Naive thymus-derived CD4-positive, alpha-beta T cell (primary cell): ENCODE measurements around the gene WFDC10B. TPM values are rescaled to one million over a fixed set of nuclear protein-coding genes. Genes with fewer than 3 reads are reported as not detected.

ENCODE experiments used
- ATAC-seq: fragments of 150-1000 bp; cut with Tn5 transposase; 2 replicates; pipeline ENCODE4 v1.10.0; 2021; ENCODE audit warnings: mild to moderate bottlenecking, moderate library complexity
- CTCF ChIA-PET: fragments of 350-600 bp; sonication (Branson Sonifier 250); formaldehyde crosslinking; loops from one replicate; lab custom pipeline; 2021; ENCODE audit warnings: antibody characterized with exemption; lab: Charles Lee
- POLR2A ChIA-PET: fragments of 350-600 bp; sonication (Branson Sonifier 250); formaldehyde crosslinking; loops from one replicate; lab custom pipeline; 2021; ENCODE audit warnings: antibody characterized with exemption, inconsistent platforms; lab: Charles Lee
- DNase-seq, 9 donors: peaks; one replicate each; pipeline versions ENCODE4 v3.0.0 to v3.0.0-alpha.2; 2020 to 2022; ENCODE audit warnings: mixed read lengths in 1 of 9
- H3K27ac ChIP-seq: one replicate; pipeline ENCODE4 v1.7.0; 2013; ENCODE audit warnings: mild to moderate bottlenecking, low read depth, low read length, moderate library complexity
- H3K27me3 ChIP-seq, 2 donors: one replicate each; pipeline ENCODE4 v1.7.0; 2013; ENCODE audit warnings: low read length in 2 of 2, mild to moderate bottlenecking in 2 of 2, moderate library complexity in 2 of 2; ENCODE audit not compliant: control insufficient read depth in 2 of 2, insufficient read depth in 2 of 2
- H3K36me3 ChIP-seq, 3 experiments: 1 replicate in 2 of 3; 2 replicates in 1 of 3; pipeline ENCODE4 v1.7.0; 2013; ENCODE audit warnings: low read length in 3 of 3, mild to moderate bottlenecking in 3 of 3, moderate library complexity in 1 of 3; ENCODE audit not compliant: insufficient read depth in 3 of 3, control insufficient read depth in 2 of 3
- H3K4me1 ChIP-seq, 2 donors: one replicate each; pipeline ENCODE4 v1.7.0; 2013; ENCODE audit warnings: low read length in 2 of 2, mild to moderate bottlenecking in 2 of 2, moderate library complexity in 1 of 2; ENCODE audit not compliant: control insufficient read depth in 2 of 2, insufficient read depth in 2 of 2
- H3K4me3 ChIP-seq: 2 replicates; pipeline ENCODE4 v1.7.0; 2013; ENCODE audit warnings: mild to moderate bottlenecking, low read length
- H3K9me3 ChIP-seq, 3 experiments: 1 replicate in 2 of 3; 2 replicates in 1 of 3; pipeline ENCODE4 v1.7.0; 2013; ENCODE audit warnings: low read length in 3 of 3; ENCODE audit not compliant: control insufficient read depth in 2 of 3
- H3K27ac Mint-ChIP-seq, 9 donors: one replicate each; pipeline ENCODE4 v1.8.0; 2020 to 2022; ENCODE audit warnings: mixed read lengths in 9 of 9, mild to moderate bottlenecking in 8 of 9, moderate library complexity in 5 of 9, inconsistent platforms in 2 of 9
- H3K27me3 Mint-ChIP-seq, 5 donors: one replicate each; pipeline ENCODE4 v1.8.0; 2021 to 2022; ENCODE audit warnings: mixed read lengths in 5 of 5, mild to moderate bottlenecking in 1 of 5
- H3K36me3 Mint-ChIP-seq, 5 donors: one replicate each; pipeline ENCODE4 v1.8.0; 2020 to 2022; ENCODE audit warnings: mixed read lengths in 5 of 5, mild to moderate bottlenecking in 3 of 5, inconsistent platforms in 1 of 5
- H3K4me1 Mint-ChIP-seq, 7 donors: one replicate each; pipeline ENCODE4 v1.8.0; 2020 to 2022; ENCODE audit warnings: mixed read lengths in 7 of 7, mild to moderate bottlenecking in 3 of 7, inconsistent platforms in 1 of 7
- H3K4me3 Mint-ChIP-seq, 10 donors: one replicate each; pipeline ENCODE4 v1.8.0; 2020 to 2022; ENCODE audit warnings: mild to moderate bottlenecking in 10 of 10, mixed read lengths in 10 of 10, moderate library complexity in 6 of 10, inconsistent platforms in 2 of 10
- H3K9me3 Mint-ChIP-seq, 11 donors: one replicate each; pipeline ENCODE4 v1.8.0; 2020 to 2022; ENCODE audit warnings: mixed read lengths in 11 of 11, mild to moderate bottlenecking in 4 of 11, inconsistent platforms in 1 of 11, moderate library complexity in 1 of 11
- intact Hi-C, 2 donors: fragments of 100-400 bp; cut with micrococcal nuclease; formaldehyde crosslinking; loops; one replicate each; pipeline ENCODE4 v1.15.1; 2023
- polyA plus RNA-seq, 2 donors: library from polyadenylated mRNA; unstranded; fragments of 300-500 nt; fragmentation: Illumina TruSeq; gene quantifications; one replicate each; pipeline ENCODE4 v1.2.3, GENCODE V29; 2021
- total RNA-seq, 6 experiments: library from RNA in 5 of 6; stranded (reverse) in 5 of 6; gene quantifications; 1 replicate in 5 of 6; 2 replicates in 1 of 6; pipeline ENCODE4 v1.2.3 and lab custom pipeline; 2021 to 2026

WFDC10B gene
- not detected for total RNA-seq
- polyA plus RNA-seq: not detected
- not detected for total RNA-seq (lab: John Stamatoyannopoulos, UW)

DNA sequence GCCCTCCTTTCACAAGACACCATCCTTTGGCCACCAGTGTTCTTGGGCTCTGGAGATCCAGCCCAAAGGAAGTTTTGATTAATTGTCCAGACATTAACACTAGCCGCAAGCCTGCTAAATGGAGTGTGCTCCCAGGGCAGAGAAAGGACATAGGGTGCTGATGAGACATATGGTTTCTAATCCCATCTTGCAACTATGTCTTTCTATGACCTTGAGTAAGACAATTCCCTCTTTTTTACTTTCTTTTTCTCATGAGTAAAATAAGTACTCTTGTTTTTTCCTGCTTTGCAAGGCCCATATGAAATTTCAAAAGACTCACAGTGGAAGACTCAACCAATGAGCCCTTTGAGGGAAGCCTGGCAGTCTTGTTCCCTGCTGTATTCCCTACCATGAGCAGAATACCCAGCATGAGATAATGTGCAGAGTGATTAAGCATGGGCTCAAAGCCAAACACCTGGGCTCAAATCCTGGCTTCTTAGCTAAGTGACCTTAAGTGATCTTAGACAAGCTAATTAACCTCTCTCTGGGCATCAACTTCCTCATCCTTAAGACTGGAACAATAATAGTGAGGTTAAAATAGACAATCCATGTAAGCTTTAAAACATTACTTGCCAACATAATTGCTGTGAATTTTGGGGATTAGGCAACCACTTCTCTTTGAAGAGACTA is at the start of gene WFDC10B:
WFDC10B (minus strand) TSS at position 51 of the 669 bp plus-strand sequence. CDS start 19,027 bp downstream, outside the sequence.
- H3K9me3 ChIP-seq: no peaks in the 10 kb centered on the region
- no peaks in the 10 kb centered on the region for H3K4me1 Mint-ChIP-seq
- peaks cover 0 to 5% (median 0%) of the 10 kb centered on the region in 11 donors for H3K9me3 Mint-ChIP-seq
- H3K36me3 ChIP-seq: no peaks in the 10 kb centered on the region
- ATAC-seq: no peak
- CTCF ChIA-PET: interaction anchor here (1.3 kb wide), 1 partner anchor 66 kb away, joined by 3 read pairs; no protein-coding TSS in a partner anchor
- intact Hi-C loops: no loop called here
- peaks cover 29 to 48% (median 41%) of the 10 kb centered on the region in 5 donors for H3K27me3 Mint-ChIP-seq
- POLR2A ChIA-PET: no interaction called here
- no peak within 1 kb of the TSS for H3K4me3 ChIP-seq
- H3K27ac ChIP-seq: no peak within 1 kb of the TSS
- no peaks in the 10 kb centered on the region for H3K27me3 ChIP-seq
- no peak within 1 kb of the TSS for H3K4me3 Mint-ChIP-seq
- DNase-seq: no peak
- no peaks in the 10 kb centered on the region for H3K4me1 ChIP-seq
- no peak within 1 kb of the TSS for H3K27ac Mint-ChIP-seq
- no peaks in the 10 kb centered on the region for H3K36me3 Mint-ChIP-seq

DNA sequence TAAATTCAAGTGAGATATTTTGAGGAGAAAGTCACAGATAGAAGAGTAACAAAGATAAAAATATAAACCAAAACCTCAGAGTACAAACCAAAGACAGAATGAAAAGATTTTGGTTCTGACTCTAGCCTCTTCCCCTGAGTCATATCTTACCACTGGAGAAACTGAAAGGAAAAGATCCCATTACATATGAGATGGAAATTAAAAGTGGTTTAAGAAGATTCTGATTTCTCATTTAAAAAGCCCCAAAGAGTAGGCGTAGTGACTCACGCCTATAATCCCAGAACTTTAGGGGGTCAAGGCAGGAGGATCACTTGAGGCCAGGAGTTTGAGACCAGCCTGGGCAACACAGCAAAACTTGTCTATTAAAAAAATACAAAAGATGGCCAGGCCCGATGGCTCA is 47.9 kb upstream of the WFDC10B start:
- H3K36me3 ChIP-seq: no peaks in the 10 kb centered on the region
- H3K4me3 Mint-ChIP-seq: no peak overlapping the region
- H3K4me1 Mint-ChIP-seq: peaks cover 0 to 6% (median 0%) of the 10 kb centered on the region in 7 donors
- ChIA-PET CTCF (no interaction called here), POLR2A (no interaction called here)
- no peak overlapping the region for H3K27ac Mint-ChIP-seq
- no peaks in the 10 kb centered on the region for H3K4me1 ChIP-seq
- ATAC-seq: no peak
- H3K27ac ChIP-seq: no peak overlapping the region
- H3K27me3 Mint-ChIP-seq: peaks cover 5 to 30% (median 21%) of the 10 kb centered on the region in 5 donors
- H3K9me3 Mint-ChIP-seq: peaks cover 0 to 13% (median 8%) of the 10 kb centered on the region in 11 donors
- no peaks in the 10 kb centered on the region for H3K36me3 Mint-ChIP-seq
- intact Hi-C loops: no loop called here
- H3K27me3 ChIP-seq: no peaks in the 10 kb centered on the region
- H3K9me3 ChIP-seq: no peaks in the 10 kb centered on the region
- no peak overlapping the region for H3K4me3 ChIP-seq
- DNase-seq: peak in 1 of 9 donors; percentile 28

DNA sequence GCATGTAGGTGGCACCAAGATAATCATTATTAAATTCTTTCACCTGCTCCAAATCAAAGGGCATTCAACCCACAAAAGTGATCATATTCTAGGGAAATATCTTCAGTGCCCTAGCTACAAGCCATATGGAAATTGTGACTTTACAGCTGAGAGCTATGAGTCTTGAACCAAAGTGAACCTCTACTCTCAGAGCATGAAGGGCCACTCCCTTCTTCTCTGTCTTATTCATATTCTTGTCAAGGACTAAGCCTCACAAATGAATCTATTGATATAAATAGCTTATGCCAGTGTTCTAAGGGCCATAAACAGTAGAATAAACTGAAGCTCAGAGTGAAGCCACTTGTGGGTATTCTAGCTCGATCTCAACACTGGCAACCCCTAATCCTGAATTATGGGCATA is 46.9 kb upstream of the WFDC10B start:
- Mint-ChIP-seq H3K27ac (no peak overlapping the region), H3K27me3 (peaks cover 5 to 30% (median 21%) of the 10 kb centered on the region in 5 donors), H3K36me3 (no peaks in the 10 kb centered on the region), H3K9me3 (peaks cover 0 to 13% (median 8%) of the 10 kb centered on the region in 11 donors), H3K4me3 (no peak overlapping the region), H3K4me1 (peaks cover 0 to 6% (median 0%) of the 10 kb centered on the region in 7 donors)
- ATAC-seq (no peak), DNase-seq (no peak)
- Histone ChIP-seq H3K4me3 (no peak overlapping the region), H3K27me3 (no peaks in the 10 kb centered on the region), H3K4me1 (no peaks in the 10 kb centered on the region), H3K27ac (no peak overlapping the region), H3K9me3 (no peaks in the 10 kb centered on the region), H3K36me3 (no peaks in the 10 kb centered on the region)
- ChIA-PET POLR2A (no interaction called here), CTCF (interaction anchor here (1.5 kb wide), 1 partner anchor 19 kb away, joined by 4 read pairs; no protein-coding TSS in a partner anchor)
- intact Hi-C loops: no loop called here

DNA sequence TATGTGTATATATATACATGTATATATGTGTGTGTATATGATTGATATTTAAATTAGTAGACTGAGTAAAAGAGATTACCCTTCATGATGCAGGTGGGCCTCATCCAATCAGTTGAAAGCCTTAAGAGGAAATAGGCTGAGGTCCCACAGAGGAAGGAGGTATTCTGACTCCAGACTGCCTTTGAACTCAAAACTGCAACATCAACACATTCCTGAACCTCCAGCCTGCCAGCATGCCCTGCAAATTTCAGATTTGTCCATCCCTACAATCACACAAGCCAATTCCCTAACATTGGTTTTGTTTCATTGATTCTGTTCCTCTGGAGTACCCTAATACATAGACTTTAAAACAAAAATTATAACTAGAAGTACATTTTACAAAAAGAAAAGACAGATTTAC is 40.2 kb upstream of the WFDC10B start:
- Histone ChIP-seq H3K4me1 (no peaks in the 10 kb centered on the region), H3K4me3 (no peak overlapping the region), H3K36me3 (no peaks in the 10 kb centered on the region), H3K9me3 (no peaks in the 10 kb centered on the region), H3K27ac (no peak overlapping the region), H3K27me3 (no peaks in the 10 kb centered on the region)
- H3K4me3 Mint-ChIP-seq: no peak overlapping the region
- POLR2A ChIA-PET: no interaction called here
- intact Hi-C loops: no loop called here
- H3K4me1 Mint-ChIP-seq: no peaks in the 10 kb centered on the region
- no peak overlapping the region for H3K27ac Mint-ChIP-seq
- CTCF ChIA-PET: no interaction called here
- peaks cover 5 to 27% (median 21%) of the 10 kb centered on the region in 5 donors for H3K27me3 Mint-ChIP-seq
- H3K36me3 Mint-ChIP-seq: no peaks in the 10 kb centered on the region
- peaks cover 0 to 3% (median 0%) of the 10 kb centered on the region in 11 donors for H3K9me3 Mint-ChIP-seq
- no peak for DNase-seq
- ATAC-seq: no peak

DNA sequence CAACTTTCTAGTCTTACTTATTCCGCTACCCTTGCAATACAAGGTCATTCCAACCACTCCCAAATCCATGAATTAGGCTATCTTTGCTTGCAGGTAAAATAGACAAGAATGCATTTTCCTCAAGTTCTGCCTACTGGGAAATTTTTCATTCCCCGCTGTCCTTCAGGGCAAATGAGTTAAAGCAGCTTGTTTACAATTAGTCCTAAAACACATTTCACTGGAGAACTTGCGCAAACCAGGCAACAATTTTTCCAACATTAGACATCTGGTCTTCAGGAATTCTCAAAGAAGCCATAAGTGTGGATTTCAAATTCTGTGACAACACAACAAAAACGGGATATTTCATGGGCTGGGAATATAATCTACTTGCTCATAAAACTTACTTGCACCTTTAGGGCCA is 37.8 kb upstream of the WFDC10B start:
- intact Hi-C loops: no loop called here
- DNase-seq (no peak), ATAC-seq (no peak)
- POLR2A ChIA-PET: no interaction called here
- Histone ChIP-seq H3K36me3 (no peaks in the 10 kb centered on the region), H3K27me3 (no peaks in the 10 kb centered on the region), H3K9me3 (no peaks in the 10 kb centered on the region), H3K4me1 (no peaks in the 10 kb centered on the region), H3K27ac (no peak overlapping the region), H3K4me3 (no peak overlapping the region)
- H3K4me1 Mint-ChIP-seq: no peaks in the 10 kb centered on the region
- H3K4me3 Mint-ChIP-seq: no peak overlapping the region
- H3K27ac Mint-ChIP-seq: no peak overlapping the region
- H3K36me3 Mint-ChIP-seq: no peaks in the 10 kb centered on the region
- H3K27me3 Mint-ChIP-seq: peaks cover 5 to 17% (median 13%) of the 10 kb centered on the region in 5 donors
- CTCF ChIA-PET: no interaction called here
- H3K9me3 Mint-ChIP-seq: no peaks in the 10 kb centered on the region

DNA sequence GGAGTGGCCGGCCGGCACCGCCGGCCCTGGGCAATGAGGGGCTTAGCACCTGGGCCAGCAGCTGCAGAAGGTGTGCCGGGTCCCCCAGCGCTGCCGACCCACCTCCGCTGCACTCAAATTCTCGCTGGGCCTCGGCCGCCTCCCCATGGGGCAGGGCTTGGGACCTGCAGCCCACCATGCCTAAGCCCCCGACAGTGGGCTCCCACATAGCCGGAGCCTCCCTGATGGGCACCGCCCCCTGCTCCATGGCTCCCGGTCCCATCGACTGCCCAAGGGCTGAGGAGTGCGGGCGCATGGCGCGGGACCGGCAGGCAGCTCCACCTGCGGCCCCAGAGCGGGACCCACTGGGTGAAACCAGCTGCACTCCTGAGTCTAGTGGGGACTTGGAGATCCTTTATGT is 31.2 kb upstream of the WFDC10B start:
- no peak overlapping the region for H3K4me3 Mint-ChIP-seq
- intact Hi-C loops: no loop called here
- no peak overlapping the region for H3K27ac ChIP-seq
- no peaks in the 10 kb centered on the region for H3K4me1 Mint-ChIP-seq
- ChIA-PET POLR2A (no interaction called here), CTCF (no interaction called here)
- no peaks in the 10 kb centered on the region for H3K36me3 ChIP-seq
- no peak for ATAC-seq
- peaks cover 3 to 38% (median 18%) of the 10 kb centered on the region in 11 donors for H3K9me3 Mint-ChIP-seq
- no peak for DNase-seq
- peaks cover 12 to 48% (median 30%) of the 10 kb centered on the region in 5 donors for H3K27me3 Mint-ChIP-seq
- peaks cover under 1 to 6% (median 3%) of the 10 kb centered on the region in 5 donors for H3K36me3 Mint-ChIP-seq
- peaks cover 0 to 4% (median 3%) of the 10 kb centered on the region in 3 experiments for H3K9me3 ChIP-seq
- H3K4me1 ChIP-seq: no peaks in the 10 kb centered on the region
- H3K27me3 ChIP-seq: no peaks in the 10 kb centered on the region
- H3K27ac Mint-ChIP-seq: no peak overlapping the region
- no peak overlapping the region for H3K4me3 ChIP-seq

DNA sequence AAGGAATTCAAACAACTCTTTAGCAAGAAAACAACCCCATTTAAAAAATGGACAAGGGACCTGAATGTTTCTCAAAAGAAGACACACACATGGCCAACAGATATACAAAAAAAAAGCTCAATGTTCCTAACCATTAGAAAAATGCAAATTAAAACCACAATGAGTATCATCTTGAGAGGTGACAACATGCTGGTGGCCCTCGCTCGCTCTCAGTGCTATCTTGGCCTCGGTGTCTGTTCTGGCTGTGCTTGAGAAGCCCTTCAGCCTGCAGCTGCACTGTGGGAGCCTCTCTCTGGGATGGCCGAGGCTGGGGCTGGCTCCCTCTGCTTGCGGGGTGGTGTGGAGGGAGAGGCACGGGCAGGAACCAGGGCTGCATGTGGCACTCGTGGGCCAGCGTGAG is 30.7 kb upstream of the WFDC10B start:
- H3K4me1 Mint-ChIP-seq: no peaks in the 10 kb centered on the region
- CTCF ChIA-PET: no interaction called here

More for the DNA sequence above, 30.7 kb upstream of the WFDC10B start:
- Mint-ChIP-seq H3K36me3 (peaks cover 2 to 6% (median 4%) of the 10 kb centered on the region in 5 donors), H3K9me3 (peaks cover 3 to 42% (median 21%) of the 10 kb centered on the region in 11 donors), H3K4me3 (no peak overlapping the region), H3K27me3 (peaks cover 12 to 52% (median 30%) of the 10 kb centered on the region in 5 donors), H3K27ac (no peak overlapping the region)
- Histone ChIP-seq H3K9me3 (peaks cover 0 to 4% (median 3%) of the 10 kb centered on the region in 3 experiments), H3K27me3 (no peaks in the 10 kb centered on the region), H3K4me1 (no peaks in the 10 kb centered on the region), H3K27ac (no peak overlapping the region), H3K4me3 (no peak overlapping the region), H3K36me3 (no peaks in the 10 kb centered on the region)
- DNase-seq (no peak), ATAC-seq (no peak)
- POLR2A ChIA-PET: no interaction called here
- intact Hi-C loops: no loop called here
